OCI-LY7 (cell line): Measurements from ENCODE around the gene CERS4.

Source experiments
- EZH2phosphoT487 ChIP-seq: fragments of 200-600 bp; sonication (generic); IDR thresholded peaks from 2 replicates; pipeline ENCODE4 v1.6.1; 2018; ENCODE audit warnings: low read depth, borderline replicate concordance, mild to moderate bottlenecking, mixed run types, antibody characterized with exemption, low read length, moderate library complexity, mixed read lengths
- TF ChIP-seq, protein P1 (sequence below): fragments of 200-600 bp; sonication (generic); conservative IDR thresholded peaks from 2 replicates; pipeline ENCODE4 v1.5.1; 2014; ENCODE audit warnings: mild to moderate bottlenecking, antibody characterized with exemption, low read length, moderate library complexity, mixed read lengths

DNA sequence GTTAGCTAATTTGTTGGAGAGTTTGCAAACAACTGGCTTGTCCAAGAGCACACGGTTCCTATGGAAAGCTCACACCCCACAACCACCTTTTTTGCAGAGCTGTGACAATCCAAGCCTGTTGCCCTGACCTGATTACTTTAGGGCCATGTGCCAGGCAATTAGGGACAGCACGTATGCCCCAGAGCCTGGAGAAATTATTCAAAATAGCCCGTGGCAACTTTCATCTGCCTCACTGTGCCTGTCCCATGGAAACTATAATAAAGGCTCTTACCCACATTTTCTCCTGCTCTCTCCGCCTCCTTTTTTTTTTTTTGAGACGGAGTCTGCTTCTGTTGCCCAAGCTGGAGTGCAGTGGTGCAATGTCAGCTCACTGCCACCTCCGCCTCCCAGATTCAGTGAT lies 41.2 kb upstream of the CERS4 start:
- TF ChIP-seq, protein P1, sequence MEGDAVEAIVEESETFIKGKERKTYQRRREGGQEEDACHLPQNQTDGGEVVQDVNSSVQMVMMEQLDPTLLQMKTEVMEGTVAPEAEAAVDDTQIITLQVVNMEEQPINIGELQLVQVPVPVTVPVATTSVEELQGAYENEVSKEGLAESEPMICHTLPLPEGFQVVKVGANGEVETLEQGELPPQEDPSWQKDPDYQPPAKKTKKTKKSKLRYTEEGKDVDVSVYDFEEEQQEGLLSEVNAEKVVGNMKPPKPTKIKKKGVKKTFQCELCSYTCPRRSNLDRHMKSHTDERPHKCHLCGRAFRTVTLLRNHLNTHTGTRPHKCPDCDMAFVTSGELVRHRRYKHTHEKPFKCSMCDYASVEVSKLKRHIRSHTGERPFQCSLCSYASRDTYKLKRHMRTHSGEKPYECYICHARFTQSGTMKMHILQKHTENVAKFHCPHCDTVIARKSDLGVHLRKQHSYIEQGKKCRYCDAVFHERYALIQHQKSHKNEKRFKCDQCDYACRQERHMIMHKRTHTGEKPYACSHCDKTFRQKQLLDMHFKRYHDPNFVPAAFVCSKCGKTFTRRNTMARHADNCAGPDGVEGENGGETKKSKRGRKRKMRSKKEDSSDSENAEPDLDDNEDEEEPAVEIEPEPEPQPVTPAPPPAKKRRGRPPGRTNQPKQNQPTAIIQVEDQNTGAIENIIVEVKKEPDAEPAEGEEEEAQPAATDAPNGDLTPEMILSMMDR, result no peak
- no peak for TF ChIP-seq EZH2phosphoT487
